BE2C (cell line): ENCODE results near the gene CD8B. TPM values are rescaled to one million over a fixed set of nuclear protein-coding genes. Genes with fewer than 3 reads are reported as not detected.
"Not testable (repeated sequence)": the region's sequence is repeated elsewhere in the genome, so short reads cannot be mapped to it uniquely, and the experiment has no call there.

ENCODE experiments used
- DNase-seq: peaks from one replicate; pipeline ENCODE4 v3.0.0-alpha.2; 2020
- H3K27me3 ChIP-seq: fragments of 250-450 bp; sonication (Bioruptor Pico); 2 replicates; pipeline ENCODE4 v1.5.1; 2020; ENCODE audit warnings: mild to moderate bottlenecking
- H3K36me3 ChIP-seq: fragments of 250-450 bp; sonication (Bioruptor Pico); 2 replicates; pipeline ENCODE4 v1.5.1; 2020; ENCODE audit warnings: mild to moderate bottlenecking
- H3K4me1 ChIP-seq: fragments of 250-450 bp; sonication (Bioruptor Pico); 2 replicates; pipeline ENCODE4 v1.5.1; 2020
- H3K4me3 ChIP-seq: 2 replicates; pipeline ENCODE4 v1.5.1; 2011; ENCODE audit warnings: low read depth, low read length
- H3K9me3 ChIP-seq: fragments of 250-450 bp; sonication (Bioruptor Pico); 2 replicates; pipeline ENCODE4 v1.5.1; 2020
- polyA plus RNA-seq: library from polyadenylated mRNA; unstranded; fragments of >200 nt; gene quantifications from one replicate; pipeline ENCODE4 v1.2.1, GENCODE V29; 2012; ENCODE audit warnings: low read depth, missing spikeins; ENCODE audit not compliant: insufficient read length, insufficient read depth

Gene CD8B
- polyA plus RNA-seq = not detected

DNA sequence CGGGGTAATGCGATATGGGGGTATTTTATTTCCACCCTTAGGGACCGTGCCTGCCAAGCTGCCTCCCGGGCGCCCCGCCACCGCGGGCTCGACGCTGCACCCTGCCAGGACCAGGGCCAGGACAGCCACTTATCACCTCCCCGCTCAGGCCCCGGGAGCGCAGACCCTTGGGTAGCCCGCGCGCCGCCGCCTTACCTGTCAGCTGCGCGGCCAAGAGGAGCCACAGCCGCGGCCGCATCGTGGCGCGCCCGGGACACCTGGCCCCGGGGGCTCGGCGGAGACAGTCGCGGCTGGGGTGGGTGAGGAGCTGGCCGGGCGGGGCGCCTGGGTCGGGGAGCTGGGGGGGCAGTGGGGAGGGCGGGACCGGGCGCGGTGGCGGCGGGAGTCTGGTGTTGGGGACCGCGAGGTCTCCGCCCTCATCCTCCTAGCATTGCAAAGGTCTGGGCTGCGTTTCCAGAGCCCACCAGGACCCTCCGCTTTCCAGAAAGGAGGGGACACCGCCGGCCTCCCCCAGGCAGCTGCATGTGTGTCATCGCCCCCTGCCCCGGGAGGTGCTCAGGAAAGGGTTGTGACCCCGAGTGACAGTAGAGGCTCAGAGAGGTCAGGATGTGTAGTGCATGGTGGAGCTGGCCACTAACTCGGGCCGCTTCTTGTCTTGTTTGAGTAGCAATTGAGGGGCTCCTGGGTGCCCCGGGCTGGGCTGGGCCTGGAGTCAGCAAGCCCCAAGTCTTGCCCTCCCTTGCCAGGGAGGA is at the start of gene CD8B:
TSS of gene CD8B (minus strand) at position 259 of the 752 bp plus-strand sequence. CDS start at position 238, 21 bp downstream.
- not testable (repeated sequence) for H3K4me3 ChIP-seq, H3K4me1 ChIP-seq, H3K36me3 ChIP-seq, H3K9me3 ChIP-seq, DNase-seq, H3K27me3 ChIP-seq

DNA sequence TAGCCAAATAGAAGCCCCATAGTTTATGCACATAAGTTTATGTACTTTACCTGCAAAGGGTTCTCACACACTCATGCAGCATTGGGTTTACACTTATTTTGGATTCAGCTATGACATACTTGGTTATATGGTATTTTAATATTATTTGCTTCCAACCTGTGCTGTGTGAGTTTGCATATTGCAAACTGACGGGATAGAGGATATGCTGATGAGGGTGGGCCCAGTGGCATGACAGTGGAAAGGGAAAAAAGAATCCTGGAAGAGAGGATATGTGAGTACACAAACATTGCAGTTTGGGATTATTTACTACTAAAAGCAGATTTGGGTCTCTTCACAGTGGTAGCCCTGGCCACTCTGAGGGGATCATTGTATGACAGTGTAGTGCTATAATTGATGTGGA is 44.2 kb upstream of the CD8B start:
- not testable (repeated sequence) for H3K4me3 ChIP-seq, H3K4me1 ChIP-seq, DNase-seq, H3K9me3 ChIP-seq, H3K36me3 ChIP-seq, H3K27me3 ChIP-seq

DNA sequence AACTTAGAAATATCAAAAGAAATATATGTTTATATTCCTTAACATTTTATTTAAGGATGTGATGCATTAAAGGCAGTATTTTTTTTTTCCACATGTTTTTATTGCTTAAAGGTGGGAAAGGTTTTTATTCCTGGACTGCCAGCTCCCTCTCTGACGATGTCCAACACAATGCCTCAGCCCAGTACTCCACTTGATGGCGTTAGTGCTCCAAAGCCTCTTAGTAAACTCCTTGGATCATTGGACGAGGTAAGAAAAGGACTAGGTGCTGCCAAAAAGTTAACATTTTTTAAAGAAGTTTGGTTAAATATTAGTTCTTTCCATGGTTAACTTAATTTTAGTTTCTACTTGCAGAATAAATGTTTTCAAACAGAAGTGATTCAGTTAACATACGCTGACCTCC is 39.0 kb upstream of the CD8B start:
- not testable (repeated sequence) for DNase-seq, H3K9me3 ChIP-seq

DNA sequence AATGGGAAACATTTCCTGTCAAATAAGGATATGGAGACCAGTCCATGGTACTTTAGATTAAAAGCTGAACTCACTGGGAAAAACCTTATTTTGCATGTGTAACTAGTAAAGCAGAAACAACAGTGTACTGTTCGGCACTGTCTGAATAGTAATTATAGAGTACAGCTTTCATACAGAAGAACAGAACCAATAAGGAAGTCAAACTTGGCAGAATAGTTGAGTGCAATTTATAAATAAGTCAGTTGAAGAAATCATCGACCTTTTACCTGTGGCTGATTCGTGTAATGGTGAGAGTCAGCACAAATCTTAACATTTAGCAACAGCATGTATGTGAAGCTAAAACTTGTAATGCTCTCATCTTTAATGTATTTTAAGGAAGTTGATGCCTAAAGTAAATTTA is 24.3 kb upstream of the CD8B start:
- DNase-seq, H3K4me3 ChIP-seq, H3K27me3 ChIP-seq, H3K4me1 ChIP-seq, H3K9me3 ChIP-seq, H3K36me3 ChIP-seq: not testable (repeated sequence)

More for the DNA sequence above, 39.0 kb upstream of the CD8B start:
- H3K4me1 ChIP-seq, H3K27me3 ChIP-seq, H3K36me3 ChIP-seq, H3K4me3 ChIP-seq: not testable (repeated sequence)

DNA sequence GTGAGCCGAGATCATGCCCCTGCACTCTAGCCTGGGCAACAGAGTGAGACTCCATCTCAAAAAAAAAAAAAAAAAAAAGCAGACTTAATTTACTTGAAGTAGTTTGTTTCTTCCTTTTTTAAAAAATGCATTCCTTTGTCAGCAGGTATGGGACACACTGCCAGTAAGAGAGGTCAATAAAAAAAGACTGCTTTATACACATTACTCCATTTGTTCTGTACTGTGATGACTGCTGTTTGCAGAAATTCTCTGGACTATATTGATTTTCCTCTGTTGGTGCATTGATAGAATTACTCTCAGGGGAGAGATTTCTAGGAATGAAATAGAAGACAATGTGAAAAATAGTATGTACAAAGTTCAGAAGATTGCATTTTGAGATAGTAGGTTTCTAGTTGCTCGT is 21.2 kb upstream of the CD8B start:
- not testable (repeated sequence) for H3K9me3 ChIP-seq, H3K4me3 ChIP-seq, H3K27me3 ChIP-seq, H3K36me3 ChIP-seq, H3K4me1 ChIP-seq, DNase-seq

DNA sequence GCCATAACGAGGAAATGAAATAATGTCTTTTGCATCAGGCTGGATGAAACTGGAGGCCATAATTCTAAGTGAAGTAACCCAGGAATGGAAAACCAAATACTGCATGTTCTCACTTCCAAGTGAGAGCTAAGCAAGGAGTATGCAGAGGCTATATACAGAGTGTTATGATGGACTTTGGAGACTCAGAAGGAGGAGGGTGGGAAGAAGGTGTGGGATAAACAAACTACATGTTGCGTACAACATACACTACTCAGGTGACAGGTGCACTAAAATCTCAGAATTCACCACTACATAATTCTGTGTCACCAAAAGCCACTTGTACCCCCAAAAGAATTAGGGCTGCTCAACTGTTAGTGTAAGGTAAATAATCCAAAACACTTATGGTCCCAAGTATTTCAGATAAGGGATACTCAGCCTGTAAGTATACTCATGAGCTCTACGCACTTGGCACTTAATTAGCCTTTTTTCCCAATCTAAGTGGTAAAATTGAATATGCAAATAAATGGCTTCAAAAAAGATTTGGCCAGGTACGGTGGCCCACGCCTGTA is 20.5 kb upstream of the CD8B start:
- not testable (repeated sequence) for H3K9me3 ChIP-seq, H3K4me1 ChIP-seq, H3K36me3 ChIP-seq, H3K27me3 ChIP-seq, H3K4me3 ChIP-seq, DNase-seq

DNA sequence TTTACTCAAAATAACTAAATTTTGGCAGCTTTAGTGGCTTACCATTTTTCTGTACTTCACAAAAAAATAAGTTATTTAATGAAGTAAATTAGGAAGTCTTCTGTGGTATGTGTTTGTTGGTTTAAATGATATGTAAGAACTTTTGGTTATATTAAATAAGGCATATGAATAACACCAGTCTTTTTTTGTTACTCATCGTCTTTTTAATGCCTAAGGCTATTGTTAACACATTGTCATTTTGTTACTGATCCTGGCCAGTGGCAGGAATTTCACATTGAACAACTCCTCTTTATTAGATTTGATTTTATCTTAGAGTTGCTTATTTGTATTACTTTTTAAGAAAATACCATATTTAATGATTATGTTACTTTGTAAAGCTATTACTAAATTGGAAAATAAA is 17.3 kb upstream of the CD8B start:
- DNase-seq, H3K9me3 ChIP-seq, H3K36me3 ChIP-seq, H3K27me3 ChIP-seq, H3K4me3 ChIP-seq, H3K4me1 ChIP-seq: not testable (repeated sequence)

DNA sequence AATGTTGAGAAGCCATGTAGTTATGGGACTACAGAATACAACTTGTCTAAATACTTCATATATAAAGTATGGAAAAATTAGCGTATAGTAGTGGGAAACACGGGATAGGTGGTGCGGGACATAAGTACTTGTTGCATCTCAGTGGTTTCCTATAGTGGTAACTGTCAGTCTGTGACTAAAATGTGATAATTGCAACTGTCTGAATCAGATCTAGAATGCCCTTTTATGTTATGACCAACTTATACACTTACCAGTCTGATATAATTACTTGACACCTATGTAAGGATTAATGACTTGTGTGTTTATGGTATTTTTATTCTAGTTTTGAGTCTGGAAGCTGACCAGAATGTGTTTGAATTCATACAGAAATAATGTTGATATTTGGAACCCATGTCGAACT is 9.3 kb upstream of the CD8B start:
- H3K4me1 ChIP-seq, H3K9me3 ChIP-seq, DNase-seq, H3K36me3 ChIP-seq, H3K4me3 ChIP-seq, H3K27me3 ChIP-seq: not testable (repeated sequence)

DNA sequence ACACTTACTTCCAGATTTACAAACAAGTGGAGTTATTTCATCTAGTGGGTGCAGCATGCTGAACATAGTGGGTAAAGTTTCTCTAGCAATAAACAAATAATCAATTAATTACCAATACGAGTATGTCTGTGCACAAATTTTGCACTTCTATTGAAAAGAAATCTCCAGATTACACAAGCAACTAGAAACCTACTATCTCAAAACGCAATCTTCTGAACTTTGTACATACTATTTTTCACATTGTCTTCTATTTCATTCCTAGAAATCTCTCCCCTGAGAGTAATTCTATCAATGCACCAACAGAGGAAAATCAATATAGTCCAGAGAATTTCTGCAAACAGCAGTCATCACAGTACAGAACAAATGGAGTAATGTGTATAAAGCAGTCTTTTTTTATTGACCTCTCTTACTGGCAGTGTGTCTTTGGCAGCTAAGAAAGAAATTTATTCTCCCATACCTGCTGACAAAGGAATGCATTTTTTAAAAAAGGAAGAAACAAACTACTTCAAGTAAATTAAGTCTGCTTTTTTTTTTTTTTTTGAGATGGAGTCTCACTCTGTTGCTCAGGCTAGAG is 7.3 kb upstream of the CD8B start:
- not testable (repeated sequence) for DNase-seq, H3K36me3 ChIP-seq, H3K9me3 ChIP-seq, H3K4me1 ChIP-seq, H3K27me3 ChIP-seq, H3K4me3 ChIP-seq

DNA sequence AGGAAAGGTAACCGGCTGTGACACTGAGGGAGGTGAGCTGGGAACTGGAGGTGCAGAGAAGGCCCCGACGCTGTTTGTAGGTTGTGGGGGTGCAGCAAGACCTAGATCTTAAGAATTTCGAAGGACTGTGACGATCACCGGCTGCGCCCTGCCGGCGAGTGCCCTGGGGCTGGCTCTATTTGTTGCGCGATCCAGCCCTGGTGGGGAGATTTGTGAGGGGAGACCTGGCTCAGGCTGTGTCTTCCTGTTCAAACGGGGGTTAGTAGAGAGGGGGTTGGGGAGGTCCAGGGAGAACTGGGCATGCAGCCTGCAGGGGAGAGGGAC is 656 bp upstream of the CD8B start:
- DNase-seq, H3K27me3 ChIP-seq, H3K4me1 ChIP-seq, H3K4me3 ChIP-seq, H3K36me3 ChIP-seq, H3K9me3 ChIP-seq: not testable (repeated sequence)

DNA sequence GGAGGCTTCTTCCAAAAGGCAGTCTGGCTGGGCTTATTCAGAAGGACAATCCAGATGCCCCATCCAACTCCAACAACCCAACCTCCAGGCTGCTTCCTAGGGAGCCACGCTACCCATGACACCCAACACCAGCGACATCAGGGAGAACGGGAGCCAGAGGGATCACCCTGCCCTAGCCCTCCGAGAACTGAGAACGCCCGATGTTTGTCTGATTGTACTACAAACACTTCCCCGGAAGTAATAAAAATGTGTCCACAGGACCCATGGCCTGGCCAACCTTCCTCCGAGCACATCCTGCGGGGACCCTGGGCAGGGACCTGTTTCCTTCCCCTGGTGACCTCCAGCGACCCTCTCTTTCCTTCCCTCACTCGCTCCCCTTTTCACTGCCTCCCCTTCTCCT is 511 bp downstream of the CD8B start:
- not testable (repeated sequence) for H3K4me3 ChIP-seq, H3K36me3 ChIP-seq, DNase-seq

DNA sequence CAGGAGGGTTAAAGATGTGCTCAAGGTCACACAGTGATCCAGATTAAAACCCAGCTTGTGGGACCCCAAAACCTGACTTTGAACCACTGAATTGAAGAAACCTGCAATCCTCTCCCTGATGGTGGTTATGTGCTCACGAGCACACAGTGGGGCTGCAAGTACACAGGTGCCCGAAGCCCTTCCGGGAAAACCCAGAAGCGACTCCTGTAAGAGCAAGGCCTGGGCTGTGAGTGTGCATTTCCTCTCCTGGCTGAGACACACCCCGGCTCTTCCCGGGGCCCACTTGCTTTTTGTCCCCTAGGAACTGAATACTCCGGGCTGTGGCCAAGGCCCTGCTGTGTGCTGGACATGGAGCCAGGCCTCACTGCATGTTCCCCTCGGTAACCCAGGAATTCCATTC is 1.1 kb downstream of the CD8B start:
- not testable (repeated sequence) for H3K4me3 ChIP-seq, H3K4me1 ChIP-seq, H3K27me3 ChIP-seq, DNase-seq, H3K9me3 ChIP-seq, H3K36me3 ChIP-seq

More for the DNA sequence above, 511 bp downstream of the CD8B start:
- H3K9me3 ChIP-seq, H3K4me1 ChIP-seq, H3K27me3 ChIP-seq: not testable (repeated sequence)

DNA sequence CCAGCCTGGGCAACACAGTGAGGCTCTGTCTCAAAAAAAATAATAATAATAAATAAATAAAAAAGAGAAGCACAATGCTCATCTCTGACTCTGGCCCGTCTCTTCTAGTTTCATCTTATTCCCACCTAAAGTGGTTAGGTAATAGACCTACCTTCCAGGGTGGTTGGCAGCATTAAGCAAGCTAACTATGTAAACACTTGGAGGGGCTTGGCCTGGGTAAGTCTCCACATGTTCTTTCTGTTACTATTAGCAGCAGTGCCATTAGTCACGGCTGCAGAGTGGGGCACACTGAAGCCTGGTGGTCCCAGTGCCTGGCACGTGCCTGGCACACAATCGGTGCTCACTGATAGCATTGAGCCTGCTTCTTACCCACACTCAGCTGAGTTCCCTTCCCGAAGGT is 4.0 kb downstream of the CD8B start:
- H3K9me3 ChIP-seq, DNase-seq, H3K4me3 ChIP-seq, H3K36me3 ChIP-seq, H3K4me1 ChIP-seq, H3K27me3 ChIP-seq: not testable (repeated sequence)

DNA sequence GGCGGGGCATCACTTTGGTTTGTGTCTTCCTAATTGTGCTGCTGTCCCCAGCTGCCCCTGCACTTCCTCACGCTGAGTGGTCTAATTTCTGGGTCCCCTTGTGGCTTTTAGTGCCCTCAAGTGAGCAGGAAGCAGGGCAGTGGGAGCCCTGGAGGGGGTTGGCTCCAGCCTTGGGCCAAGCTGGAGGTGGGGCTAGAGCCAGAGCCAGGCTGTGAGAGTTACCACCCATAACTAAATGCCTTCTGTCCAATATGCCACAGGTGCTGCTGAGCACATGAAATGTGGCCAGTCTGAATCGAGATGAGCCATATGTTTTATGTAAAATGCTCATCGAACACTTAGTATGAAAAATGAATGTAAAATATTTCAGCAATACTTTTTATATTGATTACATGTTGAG is 5.2 kb downstream of the CD8B start:
- not testable (repeated sequence) for DNase-seq, H3K36me3 ChIP-seq, H3K27me3 ChIP-seq, H3K4me1 ChIP-seq, H3K9me3 ChIP-seq, H3K4me3 ChIP-seq

DNA sequence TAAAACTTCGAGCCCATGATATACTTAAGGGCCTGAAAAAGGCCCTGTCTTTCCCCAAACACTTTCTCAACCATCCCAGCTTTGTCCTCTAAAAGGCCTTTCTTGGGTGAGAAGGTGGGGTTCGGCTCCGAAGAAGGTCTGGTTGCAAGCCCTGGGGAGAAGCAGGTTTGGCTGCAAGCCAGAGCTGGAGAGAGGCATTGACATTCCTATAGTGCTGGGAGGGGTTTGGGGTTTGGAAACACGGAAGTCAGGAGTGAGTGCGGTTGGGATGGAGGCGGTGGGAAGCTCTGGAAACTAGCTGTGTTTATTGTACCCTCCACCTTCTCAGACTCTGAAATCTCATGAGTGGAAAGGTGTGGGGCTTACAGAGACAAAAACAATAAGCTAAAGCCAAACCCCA is 5.7 kb downstream of the CD8B start:
- not testable (repeated sequence) for DNase-seq, H3K36me3 ChIP-seq, H3K4me1 ChIP-seq, H3K9me3 ChIP-seq, H3K27me3 ChIP-seq, H3K4me3 ChIP-seq

DNA sequence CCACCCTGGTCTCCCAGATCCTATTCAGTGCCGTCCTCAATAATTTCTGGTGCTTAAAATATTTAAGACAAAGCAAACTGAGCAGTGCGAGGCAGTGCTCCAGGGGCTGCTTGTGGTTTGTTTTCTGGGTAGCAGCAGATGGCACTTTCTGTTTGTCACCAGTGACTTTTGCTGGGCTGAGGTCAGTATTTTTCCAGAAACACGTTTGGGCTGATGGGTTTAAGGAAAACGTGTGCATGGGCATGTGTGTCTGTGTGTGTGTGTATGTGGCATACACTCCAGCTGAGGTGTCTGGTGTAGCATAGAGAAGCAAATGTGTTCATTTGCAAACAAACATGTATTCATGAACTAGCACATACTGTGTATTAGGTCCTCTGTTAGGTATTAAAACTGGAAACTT is 10.1 kb downstream of the CD8B start:
- not testable (repeated sequence) for H3K9me3 ChIP-seq, H3K27me3 ChIP-seq, H3K4me3 ChIP-seq, H3K36me3 ChIP-seq, DNase-seq, H3K4me1 ChIP-seq
